Adrenal gland (tissue), 5 donors: Measurements from ENCODE around the gene S100A2.

ENCODE experiments used
- POLR2A ChIP-seq, 2 donors: fragments of 450-650 bp; IDR thresholded peaks; one replicate each; pipeline ENCODE4 v1.6.1; 2017; ENCODE audit warnings: antibody characterized with exemption in 2 of 2, mild to moderate bottlenecking in 2 of 2, moderate library complexity in 1 of 2
- TF ChIP-seq, protein P1 (sequence below), 6 experiments: fragments of 450-650 bp in 4 of 6; fragments of 200-600 bp in 2 of 6; sonication (generic) in 1 of 6; IDR thresholded peaks; 1 replicate in 5 of 6; 2 replicates in 1 of 6; pipeline versions ENCODE4 v1.5.1 to v1.8.0; 2016 to 2021; ENCODE audit warnings: antibody characterized with exemption in 6 of 6, mild to moderate bottlenecking in 2 of 6, moderate library complexity in 1 of 6
- donor health status: DM: no; HTN: no; CAD: no.

DNA sequence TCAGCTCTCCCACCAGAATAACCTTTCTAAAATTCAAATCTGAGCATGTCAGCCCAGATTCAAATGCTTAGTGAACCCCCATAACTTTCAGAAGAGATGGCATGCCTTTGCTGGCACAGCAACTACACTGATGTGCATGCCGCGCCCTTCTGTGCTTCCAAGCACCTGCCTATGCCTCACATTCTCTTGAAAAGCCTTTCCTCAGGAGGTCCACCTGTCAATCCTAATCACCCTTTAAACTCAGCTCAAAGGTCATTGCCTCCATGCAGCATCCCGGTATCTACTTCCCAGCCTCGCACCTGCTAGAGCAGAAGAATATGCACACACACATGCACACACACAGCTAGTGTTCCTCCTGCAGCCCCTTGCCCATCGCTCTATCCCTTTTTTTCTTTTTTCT lies 5.2 kb upstream of the S100A2 start:
- TF ChIP-seq POLR2A (IDR thresholded peaks at IDR 0.05) = no peak
- TF ChIP-seq, protein P1, sequence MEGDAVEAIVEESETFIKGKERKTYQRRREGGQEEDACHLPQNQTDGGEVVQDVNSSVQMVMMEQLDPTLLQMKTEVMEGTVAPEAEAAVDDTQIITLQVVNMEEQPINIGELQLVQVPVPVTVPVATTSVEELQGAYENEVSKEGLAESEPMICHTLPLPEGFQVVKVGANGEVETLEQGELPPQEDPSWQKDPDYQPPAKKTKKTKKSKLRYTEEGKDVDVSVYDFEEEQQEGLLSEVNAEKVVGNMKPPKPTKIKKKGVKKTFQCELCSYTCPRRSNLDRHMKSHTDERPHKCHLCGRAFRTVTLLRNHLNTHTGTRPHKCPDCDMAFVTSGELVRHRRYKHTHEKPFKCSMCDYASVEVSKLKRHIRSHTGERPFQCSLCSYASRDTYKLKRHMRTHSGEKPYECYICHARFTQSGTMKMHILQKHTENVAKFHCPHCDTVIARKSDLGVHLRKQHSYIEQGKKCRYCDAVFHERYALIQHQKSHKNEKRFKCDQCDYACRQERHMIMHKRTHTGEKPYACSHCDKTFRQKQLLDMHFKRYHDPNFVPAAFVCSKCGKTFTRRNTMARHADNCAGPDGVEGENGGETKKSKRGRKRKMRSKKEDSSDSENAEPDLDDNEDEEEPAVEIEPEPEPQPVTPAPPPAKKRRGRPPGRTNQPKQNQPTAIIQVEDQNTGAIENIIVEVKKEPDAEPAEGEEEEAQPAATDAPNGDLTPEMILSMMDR (IDR thresholded peaks at IDR 0.05) = no peak
